ENCODE results near the gene GCC2.

DNA sequence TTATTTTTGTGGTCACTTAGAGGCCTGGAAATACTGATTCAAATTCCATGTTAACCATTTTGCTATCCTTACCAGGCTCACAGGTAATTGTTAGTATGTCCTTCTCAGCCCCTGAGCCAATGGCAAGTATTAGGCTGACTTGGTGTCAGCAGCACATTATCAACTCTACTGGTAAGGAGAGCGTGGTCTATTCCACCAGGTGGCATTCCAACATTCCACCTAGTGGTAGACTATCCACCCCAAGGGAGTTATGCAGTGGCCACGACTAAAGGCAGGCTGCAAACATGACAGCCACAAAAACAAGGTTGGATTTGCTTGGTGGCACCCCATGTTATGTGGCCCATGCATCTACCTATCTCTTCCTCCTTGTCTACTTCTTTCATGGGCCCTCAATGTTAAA lies 31.8 kb upstream of the GCC2 start:
- TF ChIP-seq, protein P1, sequence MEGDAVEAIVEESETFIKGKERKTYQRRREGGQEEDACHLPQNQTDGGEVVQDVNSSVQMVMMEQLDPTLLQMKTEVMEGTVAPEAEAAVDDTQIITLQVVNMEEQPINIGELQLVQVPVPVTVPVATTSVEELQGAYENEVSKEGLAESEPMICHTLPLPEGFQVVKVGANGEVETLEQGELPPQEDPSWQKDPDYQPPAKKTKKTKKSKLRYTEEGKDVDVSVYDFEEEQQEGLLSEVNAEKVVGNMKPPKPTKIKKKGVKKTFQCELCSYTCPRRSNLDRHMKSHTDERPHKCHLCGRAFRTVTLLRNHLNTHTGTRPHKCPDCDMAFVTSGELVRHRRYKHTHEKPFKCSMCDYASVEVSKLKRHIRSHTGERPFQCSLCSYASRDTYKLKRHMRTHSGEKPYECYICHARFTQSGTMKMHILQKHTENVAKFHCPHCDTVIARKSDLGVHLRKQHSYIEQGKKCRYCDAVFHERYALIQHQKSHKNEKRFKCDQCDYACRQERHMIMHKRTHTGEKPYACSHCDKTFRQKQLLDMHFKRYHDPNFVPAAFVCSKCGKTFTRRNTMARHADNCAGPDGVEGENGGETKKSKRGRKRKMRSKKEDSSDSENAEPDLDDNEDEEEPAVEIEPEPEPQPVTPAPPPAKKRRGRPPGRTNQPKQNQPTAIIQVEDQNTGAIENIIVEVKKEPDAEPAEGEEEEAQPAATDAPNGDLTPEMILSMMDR (IDR thresholded peaks at IDR 0.05), result no peak
- TF ChIP-seq EZH2 (IDR thresholded peaks at IDR 0.05), result no peak
- no peak for TF ChIP-seq EZH2phosphoT487 (IDR thresholded peaks at IDR 0.05)
